Neuronal stem cell (in vitro differentiated cells): ENCODE results near the gene DNAAF9.

Experiments used
- DNase-seq: peaks from one replicate; pipeline ENCODE4 v3.0.0-alpha.2; 2013; ENCODE audit warnings: low spot score
- H2AFZ ChIP-seq: one replicate; pipeline ENCODE4 v1.6.1; 2013; ENCODE audit warnings: mild to moderate bottlenecking, low read length, inconsistent platforms
- H2AK5ac ChIP-seq: 2 replicates; pipeline ENCODE4 v1.6.1; 2013; ENCODE audit warnings: low read depth, mild to moderate bottlenecking, inconsistent platforms, low read length, moderate library complexity, mixed read lengths
- H2BK120ac ChIP-seq: 2 replicates; pipeline ENCODE4 v1.6.1; 2013; ENCODE audit warnings: low read depth, mild to moderate bottlenecking, inconsistent platforms, low read length, moderate library complexity, mixed read lengths
- H2BK12ac ChIP-seq: one replicate; pipeline ENCODE4 v1.6.1; 2013; ENCODE audit warnings: low read length, inconsistent platforms
- H2BK15ac ChIP-seq: 2 replicates; pipeline ENCODE4 v1.6.1; 2013; ENCODE audit warnings: mild to moderate bottlenecking, low read length, inconsistent platforms, mixed read lengths
- H2BK5ac ChIP-seq: one replicate; pipeline ENCODE4 v1.6.1; 2013; ENCODE audit warnings: inconsistent platforms, mild to moderate bottlenecking, low read length, moderate library complexity
- H3K14ac ChIP-seq: one replicate; pipeline ENCODE4 v1.6.1; 2013; ENCODE audit warnings: low read length, inconsistent platforms
- H3K18ac ChIP-seq: 2 replicates; pipeline ENCODE4 v1.6.1; 2013; ENCODE audit warnings: low read length, inconsistent platforms
- H3K23ac ChIP-seq: 2 replicates; pipeline ENCODE4 v1.6.1; 2013; ENCODE audit warnings: low read depth, mild to moderate bottlenecking, mixed read lengths, low read length, inconsistent platforms; ENCODE audit not compliant: poor library complexity
- H3K27ac ChIP-seq: replicated peaks from 3 replicates; pipeline ENCODE4 v1.5.1; 2013; ENCODE audit warnings: low read length, inconsistent platforms
- H3K27me3 ChIP-seq, 3 experiments: 2 replicates each; pipeline ENCODE4 v1.6.1; 2013; ENCODE audit warnings: low read length in 3 of 3, mild to moderate bottlenecking in 2 of 3, inconsistent platforms in 1 of 3, low read depth in 1 of 3, mixed read lengths in 1 of 3, moderate library complexity in 1 of 3; ENCODE audit not compliant: control insufficient read depth in 3 of 3, insufficient read depth in 3 of 3
- H3K36me3 ChIP-seq, 2 donors: replicated peaks in 1 of 2; 2 replicates each; pipeline ENCODE4 v1.6.1; 2013; ENCODE audit warnings: low read length in 2 of 2; ENCODE audit not compliant: control insufficient read depth in 2 of 2, insufficient read depth in 2 of 2
- H3K4ac ChIP-seq: 2 replicates; pipeline ENCODE4 v1.6.1; 2013; ENCODE audit warnings: inconsistent platforms, mild to moderate bottlenecking, low read length, moderate library complexity
- H3K4me1 ChIP-seq, 2 donors: 1 replicate in 1 of 2; 2 replicates in 1 of 2; pipeline ENCODE4 v1.6.1; 2013; ENCODE audit warnings: low read length in 2 of 2, low read depth in 1 of 2; ENCODE audit not compliant: control insufficient read depth in 2 of 2, insufficient read depth in 1 of 2
- H3K4me2 ChIP-seq: one replicate; pipeline ENCODE4 v1.6.1; 2013; ENCODE audit warnings: mild to moderate bottlenecking, low read length, inconsistent platforms; ENCODE audit not compliant: insufficient read depth, poor library complexity, severe bottlenecking
- H3K4me3 ChIP-seq, 2 donors: 2 replicates each; pipeline ENCODE4 v1.5.1; 2013; ENCODE audit warnings: low read length in 2 of 2, mild to moderate bottlenecking in 2 of 2, inconsistent platforms in 1 of 2, moderate library complexity in 1 of 2
- H3K79me1 ChIP-seq: one replicate; pipeline ENCODE4 v1.6.1; 2013; ENCODE audit warnings: low read depth, mild to moderate bottlenecking, inconsistent platforms, low read length, moderate library complexity
- H3K9ac ChIP-seq: one replicate; pipeline ENCODE4 v1.6.1; 2013; ENCODE audit warnings: mild to moderate bottlenecking, low read depth, low read length, inconsistent platforms; ENCODE audit not compliant: poor library complexity
- H3K9me3 ChIP-seq, 2 donors: replicated peaks in 1 of 2; 2 replicates each; pipeline versions ENCODE3 to v1.6.1; 2013; ENCODE audit warnings: low read length in 2 of 2, mild to moderate bottlenecking in 2 of 2, inconsistent platforms in 1 of 2, low read depth in 1 of 2, mixed read lengths in 1 of 2, moderate library complexity in 1 of 2; ENCODE audit not compliant: control insufficient read depth in 2 of 2, insufficient read depth in 1 of 2
- H4K8ac ChIP-seq: one replicate; pipeline ENCODE4 v1.6.1; 2013; ENCODE audit warnings: low read depth, mild to moderate bottlenecking, inconsistent platforms, low read length, moderate library complexity
- H4K91ac ChIP-seq: one replicate; pipeline ENCODE4 v1.6.1; 2013; ENCODE audit warnings: low read length, low read depth, mild to moderate bottlenecking, inconsistent platforms; ENCODE audit not compliant: poor library complexity
- WGBS, 2 donors: extraction: QIAGEN DNeasy Blood & Tissue Kit; methylation state at CpG; one replicate each; pipeline ENCODE4 v1.1.7; 2013; ENCODE audit warnings: missing lambda C conversion rate in 2 of 2, mixed read lengths in 1 of 2; ENCODE audit not compliant: insufficient read length in 2 of 2, insufficient replicate concordance in 1 of 2; ENCODE audit errors: extremely low coverage in 2 of 2; 5-methylcytosine and 5-hydroxymethylcytosine counted together

Gene DNAAF9

GRCh38 chr20:3452136-3452535, 44.7 kb upstream of the DNAAF9 start:
- no peak overlapping the region for H3K4me2 ChIP-seq
- H3K9ac ChIP-seq = no peak overlapping the region
- no peaks in the 10 kb centered on the region for H3K79me1 ChIP-seq
- H3K4me1 ChIP-seq = peaks cover 0 to 9% of the 10 kb centered on the region in 2 donors
- no peak overlapping the region for H2BK5ac ChIP-seq
- H3K27me3 ChIP-seq = peaks cover 0 to 11% (median 0%) of the 10 kb centered on the region in 3 experiments
- H3K14ac ChIP-seq = no peak overlapping the region
- no peak overlapping the region for H2BK12ac ChIP-seq
- no CpG with 5 or more reads among the region's 2 CpGs for WGBS, 2 donors
- no peak overlapping the region for H3K4me3 ChIP-seq
- no peak overlapping the region for H2BK120ac ChIP-seq
- H3K18ac ChIP-seq = no peak overlapping the region
- no peak for DNase-seq
- H3K9me3 ChIP-seq = no peaks in the 10 kb centered on the region
- H2AK5ac ChIP-seq = no peak overlapping the region
- no peak overlapping the region for H3K23ac ChIP-seq
- H2BK15ac ChIP-seq = no peak overlapping the region
- H2AFZ ChIP-seq = no peak overlapping the region
- H3K27ac ChIP-seq = no peak overlapping the region
- no peaks in the 10 kb centered on the region for H3K36me3 ChIP-seq
- H4K91ac ChIP-seq = no peak overlapping the region
- H3K4ac ChIP-seq = no peak overlapping the region
- no peak overlapping the region for H4K8ac ChIP-seq

GRCh38 chr20:3449319-3449718, 41.9 kb upstream of the DNAAF9 start:
- Histone ChIP-seq H2AFZ (no peak overlapping the region), H3K18ac (no peak overlapping the region), H3K9me3 (no peaks in the 10 kb centered on the region), H4K8ac (no peak overlapping the region), H3K4me3 (no peak overlapping the region), H3K4me2 (no peak overlapping the region), H2BK5ac (no peak overlapping the region), H2AK5ac (no peak overlapping the region), H3K4me1 (peaks cover 0 to 9% of the 10 kb centered on the region in 2 donors), H3K27ac (no peak overlapping the region), H3K23ac (no peak overlapping the region), H3K4ac (no peak overlapping the region), H3K9ac (no peak overlapping the region), H3K14ac (no peak overlapping the region), H2BK12ac (no peak overlapping the region), H4K91ac (no peak overlapping the region), H3K36me3 (no peaks in the 10 kb centered on the region), H3K27me3 (peaks cover 0 to 11% (median 0%) of the 10 kb centered on the region in 3 experiments), H2BK15ac (no peak overlapping the region), H3K79me1 (no peaks in the 10 kb centered on the region), H2BK120ac (no peak overlapping the region)
- WGBS, 2 donors = no CpG with 5 or more reads among the region's 1 CpG
- peak; percentile 37 for DNase-seq

GRCh38 chr20:3447321-3447720, 39.9 kb upstream of the DNAAF9 start:
- no peak for DNase-seq
- Histone ChIP-seq H3K9ac (no peak overlapping the region), H2BK12ac (no peak overlapping the region), H3K9me3 (no peaks in the 10 kb centered on the region), H3K4me2 (no peak overlapping the region), H3K79me1 (no peaks in the 10 kb centered on the region), H2AFZ (no peak overlapping the region), H2BK5ac (no peak overlapping the region), H3K4ac (no peak overlapping the region), H4K91ac (no peak overlapping the region), H3K18ac (no peak overlapping the region), H2BK120ac (no peak overlapping the region), H3K27ac (no peak overlapping the region), H4K8ac (no peak overlapping the region), H3K4me3 (no peak overlapping the region), H3K36me3 (no peaks in the 10 kb centered on the region), H2BK15ac (no peak overlapping the region), H2AK5ac (no peak overlapping the region), H3K23ac (no peak overlapping the region), H3K14ac (no peak overlapping the region), H3K27me3 (peaks cover 0 to 11% (median 0%) of the 10 kb centered on the region in 3 experiments), H3K4me1 (peaks cover 0 to 1% of the 10 kb centered on the region in 2 donors)
- no CpG with 5 or more reads among the region's 2 CpGs for WGBS, 2 donors

GRCh38 chr20:3446779-3447178, 39.3 kb upstream of the DNAAF9 start:
- H3K14ac ChIP-seq = no peak overlapping the region
- H3K9me3 ChIP-seq = no peaks in the 10 kb centered on the region
- H3K18ac ChIP-seq = no peak overlapping the region
- H3K79me1 ChIP-seq = no peaks in the 10 kb centered on the region
- no peak overlapping the region for H4K8ac ChIP-seq
- H2BK120ac ChIP-seq = no peak overlapping the region
- peaks cover 0 to 11% (median 0%) of the 10 kb centered on the region in 3 experiments for H3K27me3 ChIP-seq
- no peak overlapping the region for H4K91ac ChIP-seq
- no CpG with 5 or more reads among the region's 8 CpGs for WGBS, 2 donors
- no peaks in the 10 kb centered on the region for H3K4me1 ChIP-seq
- H3K4ac ChIP-seq = no peak overlapping the region
- H3K9ac ChIP-seq = no peak overlapping the region
- no peak overlapping the region for H2AK5ac ChIP-seq
- H2BK15ac ChIP-seq = no peak overlapping the region
- no peak for DNase-seq
- H3K36me3 ChIP-seq = no peaks in the 10 kb centered on the region
- no peak overlapping the region for H3K23ac ChIP-seq
- no peak overlapping the region for H2BK5ac ChIP-seq
- H3K4me3 ChIP-seq = no peak overlapping the region
- no peak overlapping the region for H3K27ac ChIP-seq
- no peak overlapping the region for H2AFZ ChIP-seq
- H2BK12ac ChIP-seq = no peak overlapping the region
- no peak overlapping the region for H3K4me2 ChIP-seq
